ENCODE results near the gene NLRC5.
A peak's percentile ranks its signal among the peaks of the same experiment; 100 is the strongest.

NLRC5 gene

GRCh38 chr16:56947604-56947995 lies 41.8 kb upstream of the NLRC5 start:
- Histone ChIP-seq H3K4me2 (ENCODE audit: low read length) (no peak overlapping the region), H3K4me3 (ENCODE audit: low read depth, low read length) (no peak overlapping the region), H2AFZ (no peak overlapping the region), H3K9ac (no peak overlapping the region), H3K36me3 (ENCODE audit: control insufficient read depth, insufficient read depth, low read length) (no peaks in the 10 kb centered on the region), H3K27ac (no peak overlapping the region), H3K79me2 (no peaks in the 10 kb centered on the region), H3K4me1 (peaks cover 6% of the 10 kb centered on the region), H3K9me3 (ENCODE audit: control insufficient read depth, low read length) (no peaks in the 10 kb centered on the region), H3K27me3 (ENCODE audit: control insufficient read depth, insufficient read depth, low read length) (no peaks in the 10 kb centered on the region)
- TF ChIP-seq CTCF (IDR thresholded peaks at IDR 0.05) = no peak

- Histone ChIP-seq H3K9me3 (ENCODE audit: control insufficient read depth, low read length) (no peaks in the 10 kb centered on the region), H3K9ac (no peak overlapping the region), H3K79me2 (no peaks in the 10 kb centered on the region), H2AFZ (no peak overlapping the region), H3K4me2 (ENCODE audit: low read length) (no peak overlapping the region), H3K4me3 (ENCODE audit: low read depth, low read length) (no peak overlapping the region), H3K27me3 (ENCODE audit: control insufficient read depth, insufficient read depth, low read length) (no peaks in the 10 kb centered on the region), H3K36me3 (ENCODE audit: control insufficient read depth, insufficient read depth, low read length) (no peaks in the 10 kb centered on the region), H3K27ac (no peak overlapping the region), H3K4me1 (peaks cover 3% of the 10 kb centered on the region)
- TF ChIP-seq CTCF (IDR thresholded peaks at IDR 0.05) = no peak
These were observed 41.1 kb upstream of the NLRC5 start for GRCh38 chr16:56948234-56948633.

- Histone ChIP-seq H3K9me3 (ENCODE audit: control insufficient read depth, low read length) (no peaks in the 10 kb centered on the region), H3K9ac (no peak overlapping the region), H3K27ac (no peak overlapping the region), H3K4me3 (ENCODE audit: low read depth, low read length) (no peak overlapping the region), H3K27me3 (ENCODE audit: control insufficient read depth, insufficient read depth, low read length) (no peaks in the 10 kb centered on the region), H3K79me2 (no peaks in the 10 kb centered on the region), H3K4me1 (no peaks in the 10 kb centered on the region), H3K36me3 (ENCODE audit: control insufficient read depth, insufficient read depth, low read length) (no peaks in the 10 kb centered on the region), H2AFZ (no peak overlapping the region), H3K4me2 (ENCODE audit: low read length) (no peak overlapping the region)
- TF ChIP-seq CTCF (IDR thresholded peaks at IDR 0.05) = no peak
These were observed 39.3 kb upstream of the NLRC5 start for GRCh38 chr16:56950051-56950450.

- Histone ChIP-seq H3K36me3 (ENCODE audit: control insufficient read depth, insufficient read depth, low read length) (no peaks in the 10 kb centered on the region), H3K27me3 (ENCODE audit: control insufficient read depth, insufficient read depth, low read length) (no peaks in the 10 kb centered on the region), H3K27ac (no peak overlapping the region), H3K4me1 (no peaks in the 10 kb centered on the region), H3K9ac (no peak overlapping the region), H2AFZ (no peak overlapping the region), H3K4me3 (ENCODE audit: low read depth, low read length) (no peak overlapping the region), H3K9me3 (ENCODE audit: control insufficient read depth, low read length) (no peaks in the 10 kb centered on the region), H3K79me2 (no peaks in the 10 kb centered on the region), H3K4me2 (ENCODE audit: low read length) (no peak overlapping the region)
- no peak for TF ChIP-seq CTCF (IDR thresholded peaks at IDR 0.05)
These were observed 38.9 kb upstream of the NLRC5 start for GRCh38 chr16:56950455-56950854.

- TF ChIP-seq CTCF (IDR thresholded peaks at IDR 0.05) = peak; percentile 74
- H3K4me2 ChIP-seq (ENCODE audit: low read length) = no peak overlapping the region
- no peaks in the 10 kb centered on the region for H3K4me1 ChIP-seq
- H2AFZ ChIP-seq = no peak overlapping the region
- no peaks in the 10 kb centered on the region for H3K79me2 ChIP-seq
- no peaks in the 10 kb centered on the region for H3K36me3 ChIP-seq (ENCODE audit: control insufficient read depth, insufficient read depth, low read length)
- H3K27ac ChIP-seq = no peak overlapping the region
- H3K4me3 ChIP-seq (ENCODE audit: low read depth, low read length) = no peak overlapping the region
- no peak overlapping the region for H3K9ac ChIP-seq
- no peaks in the 10 kb centered on the region for H3K27me3 ChIP-seq (ENCODE audit: control insufficient read depth, insufficient read depth, low read length)
- H3K9me3 ChIP-seq (ENCODE audit: control insufficient read depth, low read length) = no peaks in the 10 kb centered on the region
These were observed 38.2 kb upstream of the NLRC5 start for GRCh38 chr16:56950881-56951771.
